RPMI7951 (cell line): ENCODE data around the gene ZNF254. TPM values are rescaled to one million over a fixed set of nuclear protein-coding genes. Genes with fewer than 3 reads are reported as not detected.
"Not testable (repeated sequence)": the region's sequence is repeated elsewhere in the genome, so short reads cannot be mapped to it uniquely, and the experiment has no call there.

Source experiments
- DNase-seq: peaks from one replicate; pipeline ENCODE4 v3.0.0-alpha.2; 2012; ENCODE audit warnings: low read depth
- total RNA-seq: library from RNA; depleted of rRNA; stranded (reverse); fragments of >200 nt; shearing (Covaris generic); gene quantifications from 2 replicates; pipeline ENCODE4 v1.2.3, GENCODE V29; 2014; rRNA removed

ZNF254 gene
- 11.4 and 12.5 TPM in 2 replicates for total RNA-seq

DNA sequence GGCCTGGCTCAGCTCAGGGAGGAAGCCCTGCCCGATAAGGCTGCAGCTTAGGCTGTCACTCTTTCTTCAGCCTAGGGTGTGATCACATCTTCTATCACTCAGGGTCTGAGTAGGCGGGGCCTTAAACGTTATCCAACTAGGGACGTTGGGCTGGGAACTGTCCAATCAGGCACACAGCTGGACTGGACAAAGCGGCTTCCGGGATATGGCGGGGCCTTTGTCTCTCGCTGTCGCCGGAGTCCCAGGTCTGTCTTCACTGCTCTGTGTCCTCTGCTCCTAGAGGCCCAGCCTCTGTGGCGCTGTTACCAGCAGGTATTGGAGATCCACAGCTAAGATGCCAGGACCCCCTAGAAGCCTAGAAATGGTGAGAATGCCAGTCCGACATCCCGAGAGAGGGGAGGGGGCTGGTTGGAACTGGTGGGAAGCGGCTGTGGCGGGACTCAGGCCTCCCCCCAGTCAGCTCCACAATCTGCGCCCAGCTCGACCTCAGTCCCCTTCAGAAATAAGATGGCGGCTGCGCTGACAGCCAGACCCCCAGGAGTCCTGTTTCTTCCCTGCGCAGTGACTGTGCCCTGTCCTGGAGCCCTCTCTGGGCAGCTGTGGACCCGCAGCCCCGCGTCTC is at the start of gene ZNF254:
Gene ZNF254 (plus strand): TSS at position 214 of the 622 bp plus-strand sequence. CDS start 121 bp downstream, at position 335.
- peak; percentile 97 for DNase-seq

- no peak for DNase-seq
These were observed 46.4 kb upstream of the ZNF254 start for GRCh38 chr19:24040621-24041020.

DNA sequence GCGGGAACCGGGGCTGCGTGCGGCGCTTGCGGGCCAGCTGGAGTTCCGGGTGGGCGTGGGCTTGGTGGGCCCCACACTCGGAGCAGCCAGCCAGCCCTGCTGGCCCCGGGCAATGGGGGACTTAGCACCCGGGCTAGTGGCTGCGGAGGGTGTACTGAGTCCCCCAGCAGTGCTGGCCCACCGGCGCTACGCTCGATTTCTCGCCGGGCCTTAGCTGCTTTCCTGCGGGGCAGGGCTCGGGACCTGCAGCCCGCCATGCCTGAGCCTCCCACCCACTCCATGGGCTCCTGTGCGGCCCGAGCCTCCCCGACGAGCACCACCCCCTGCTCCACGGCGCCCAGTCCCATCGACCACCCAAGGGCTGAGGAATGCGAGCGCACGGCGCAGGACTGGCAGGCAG is 45.7 kb upstream of the ZNF254 start:
- not testable (repeated sequence) for DNase-seq

DNA sequence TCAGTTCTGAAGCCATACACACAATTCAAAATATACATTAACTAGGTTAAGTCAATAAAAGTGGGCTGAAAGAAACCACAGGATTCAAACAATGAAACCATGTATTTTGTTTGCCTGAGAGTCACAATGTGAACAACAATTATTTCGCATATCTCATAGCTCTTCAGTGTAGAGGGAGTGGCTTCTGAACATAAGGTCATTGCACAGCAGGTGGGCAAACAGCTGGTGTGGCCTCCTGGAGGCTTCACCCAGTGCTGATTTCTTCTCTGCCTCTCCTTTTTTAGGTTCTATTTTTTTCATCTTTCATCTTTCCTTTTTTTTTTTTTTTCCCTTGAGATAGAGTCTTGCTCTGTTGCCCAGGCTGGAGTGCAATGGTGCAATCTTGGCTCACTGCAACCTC is 40.4 kb upstream of the ZNF254 start:
- DNase-seq, result no peak

DNA sequence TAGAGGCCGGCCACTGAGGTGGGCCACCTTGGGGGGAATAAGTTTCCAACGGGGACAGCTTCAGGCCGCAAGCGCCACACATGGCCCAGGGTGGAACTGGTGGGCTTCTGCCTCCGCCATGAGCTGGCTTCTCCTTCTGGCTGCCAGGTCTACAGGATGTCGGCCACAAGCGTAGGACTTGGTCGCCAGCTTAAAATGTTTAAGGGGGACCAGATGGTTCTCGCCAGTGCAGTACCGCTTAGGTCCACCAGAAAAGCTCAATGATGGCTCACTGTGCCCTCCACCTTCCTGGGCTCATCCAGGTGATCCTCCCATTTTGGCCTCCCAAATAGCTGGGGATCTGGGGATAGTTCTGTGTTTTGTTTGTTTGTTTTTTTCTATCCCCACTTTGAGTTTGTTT is 38.7 kb upstream of the ZNF254 start:
- no peak for DNase-seq

DNA sequence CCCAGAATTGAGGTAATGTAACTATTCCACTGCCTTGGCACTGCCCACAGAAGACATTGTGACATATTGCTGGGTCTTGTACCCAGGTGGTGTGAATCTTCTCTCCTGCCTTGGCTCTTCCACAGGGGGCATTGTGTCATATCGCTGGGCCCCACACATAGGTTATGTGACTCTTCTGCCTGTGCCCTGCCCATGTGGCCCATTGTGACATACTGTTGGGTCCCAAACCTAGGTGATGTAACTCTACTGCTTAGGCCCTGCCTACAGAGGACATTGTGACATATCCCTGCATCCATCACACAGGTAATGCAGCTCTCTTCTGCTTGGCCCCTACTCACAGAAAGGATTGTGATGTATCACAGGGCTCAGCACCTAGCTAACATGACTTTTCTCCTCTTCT is 37.5 kb upstream of the ZNF254 start:
- no peak for DNase-seq

GRCh38 chr19:24051516-24051915 is 35.5 kb upstream of the ZNF254 start:
- no peak for DNase-seq

DNA sequence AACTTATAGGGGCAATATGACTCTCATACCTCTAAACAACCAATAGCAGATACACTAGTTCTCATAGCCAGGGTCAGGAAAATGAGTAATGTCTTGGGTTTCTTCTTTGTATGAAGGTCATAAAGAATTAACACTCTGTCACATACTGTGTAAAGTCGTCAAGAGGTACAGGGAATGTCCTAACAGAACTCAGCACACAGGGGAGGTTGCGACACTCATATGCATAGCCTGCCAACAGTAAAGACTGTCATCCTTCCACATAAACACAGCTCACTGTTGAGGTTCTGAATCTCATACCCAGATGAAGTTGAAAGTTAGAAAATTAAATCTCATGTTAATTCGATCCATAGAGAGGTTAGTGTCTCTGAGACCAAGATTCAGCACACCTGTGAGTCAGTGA is 34.2 kb upstream of the ZNF254 start:
- DNase-seq, result no peak

DNA sequence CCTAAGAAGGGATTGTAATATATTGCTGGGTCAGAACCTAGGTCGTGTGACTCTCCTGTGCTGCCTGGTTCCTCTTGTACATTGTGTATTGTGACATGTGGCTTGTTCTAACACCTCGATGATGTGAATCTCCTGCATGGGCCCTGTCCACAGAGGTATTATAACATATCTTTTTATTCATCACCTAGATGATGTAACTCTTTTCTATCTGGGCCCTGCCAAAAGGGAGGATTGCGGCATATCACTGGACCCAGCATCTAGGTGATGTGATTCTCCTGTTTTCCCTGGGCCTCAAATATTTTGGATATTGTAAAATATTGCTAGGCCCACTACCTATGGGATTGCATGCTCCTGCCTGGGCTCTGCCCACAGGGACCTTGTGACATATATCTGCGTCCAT is 33.4 kb upstream of the ZNF254 start:
- no peak for DNase-seq

GRCh38 chr19:24054044-24054935 is 32.7 kb upstream of the ZNF254 start:
- DNase-seq, result peak; percentile 89

DNA sequence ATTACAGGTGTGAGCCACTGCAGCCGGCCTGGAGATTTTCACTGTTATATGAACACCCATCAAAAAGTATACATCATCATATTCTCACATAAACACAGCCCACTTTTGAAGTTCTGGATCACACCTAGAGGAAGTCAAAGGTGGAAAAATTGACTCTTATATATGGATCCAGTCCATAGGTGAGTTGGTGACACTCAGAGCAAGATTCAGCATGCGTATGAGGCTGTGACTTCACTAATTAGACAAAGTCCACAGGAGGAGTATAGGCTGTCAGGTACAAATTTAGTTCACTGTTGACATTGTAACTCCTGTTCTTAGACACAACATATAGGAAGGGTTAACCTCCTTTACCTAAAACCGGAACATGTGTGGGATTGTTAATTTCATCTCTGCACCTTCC is 31.4 kb upstream of the ZNF254 start:
- no peak for DNase-seq

DNA sequence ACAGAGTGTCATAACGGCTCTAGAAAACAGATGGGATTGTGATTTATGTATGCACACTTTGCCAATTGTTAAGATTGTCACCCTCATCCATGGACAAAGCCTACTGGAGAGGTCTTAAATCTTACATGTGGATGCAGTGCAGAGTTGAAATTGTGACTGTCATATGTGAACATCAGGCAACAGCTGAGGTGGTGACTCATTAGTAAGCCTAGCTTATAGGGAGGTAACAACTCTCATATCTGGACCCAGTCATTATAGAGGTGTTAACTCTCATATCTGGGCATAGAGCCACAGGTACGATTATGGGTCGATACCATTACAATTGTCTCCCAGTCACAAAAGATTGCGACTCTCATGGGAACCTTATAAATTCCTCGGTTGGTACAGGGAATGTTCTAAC is 29.8 kb upstream of the ZNF254 start:
- no peak for DNase-seq

DNA sequence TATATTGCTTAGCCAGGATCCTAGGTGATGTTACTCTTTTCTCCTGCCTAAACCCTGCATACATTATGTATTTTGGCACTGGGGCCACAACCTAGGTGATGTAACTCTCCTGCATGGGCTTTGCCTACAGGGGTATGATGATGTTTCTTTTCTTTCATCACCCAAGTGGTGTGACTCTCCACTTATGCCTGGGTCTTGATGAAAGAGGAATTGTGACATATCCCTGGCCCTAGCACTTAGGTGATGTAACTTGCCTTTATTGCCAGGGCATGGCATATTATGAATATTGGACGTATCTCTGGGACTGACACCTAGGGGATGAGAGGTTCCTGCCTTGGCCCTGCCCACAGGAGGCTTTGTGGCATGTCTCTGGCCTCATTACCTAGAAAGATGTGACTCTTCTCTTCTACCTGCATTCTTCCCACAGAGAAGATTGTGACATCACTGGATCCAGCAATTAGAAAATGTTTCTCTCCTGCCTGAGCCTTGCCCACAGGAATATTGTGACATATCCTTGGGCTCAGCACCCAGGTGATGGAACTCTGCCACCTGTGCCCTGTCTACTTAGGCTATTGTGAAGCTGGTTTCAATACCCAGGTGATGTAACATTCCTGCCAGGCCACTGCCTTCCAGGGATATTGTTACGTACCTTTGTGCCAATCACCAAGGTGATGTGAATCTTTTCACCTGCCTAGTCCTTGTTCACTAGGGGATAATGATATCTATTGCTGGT is 27.3 kb upstream of the ZNF254 start:
- no peak for DNase-seq

- no peak for DNase-seq
These were observed 26.2 kb upstream of the ZNF254 start for GRCh38 chr19:24060687-24061356.

GRCh38 chr19:24062190-24062589 is 24.8 kb upstream of the ZNF254 start:
- peak; percentile 13 for DNase-seq

- no peak for DNase-seq
These were observed 23.7 kb upstream of the ZNF254 start for GRCh38 chr19:24063295-24063694.

DNA sequence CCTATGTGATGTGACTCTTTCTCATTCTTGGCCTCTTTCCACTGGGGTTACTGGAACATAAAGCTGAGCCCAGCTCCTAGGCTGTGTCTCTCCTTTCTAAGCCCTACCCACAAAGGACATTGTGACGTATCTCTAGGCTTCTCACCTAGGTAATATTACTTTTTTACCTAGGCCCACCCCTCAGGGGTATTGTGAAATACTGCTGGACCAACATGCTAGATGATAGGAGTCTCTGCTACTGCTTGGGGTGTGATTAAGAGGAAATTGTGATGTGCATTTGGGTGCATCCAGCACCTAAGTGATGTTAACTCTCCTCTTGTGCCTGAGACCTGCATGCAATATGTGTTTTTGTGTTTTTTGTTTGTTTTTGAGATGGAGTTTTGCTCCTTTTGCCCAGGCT is 22.8 kb upstream of the ZNF254 start:
- DNase-seq, result no peak

DNA sequence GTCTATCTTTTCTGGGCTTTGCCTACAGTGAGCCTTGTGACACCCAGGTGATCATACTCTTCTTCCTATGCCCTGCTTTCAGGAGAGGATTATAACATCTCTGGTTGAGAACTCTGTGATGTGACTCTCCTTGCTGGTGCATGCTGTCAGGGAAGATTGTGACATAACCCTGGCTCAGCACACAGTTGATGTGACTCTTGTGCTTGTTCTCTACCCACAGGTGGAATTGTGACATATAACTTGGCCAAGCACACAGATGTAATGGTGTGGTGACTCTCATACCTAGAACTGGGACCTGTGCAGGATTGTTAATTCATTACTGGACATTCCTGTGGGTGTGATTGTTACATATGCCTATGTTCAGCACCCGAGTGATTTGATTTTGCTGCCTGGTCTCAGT is 21.7 kb upstream of the ZNF254 start:
- no peak for DNase-seq

- DNase-seq, result no peak
These were observed 21.0 kb upstream of the ZNF254 start for GRCh38 chr19:24065865-24066604.

DNA sequence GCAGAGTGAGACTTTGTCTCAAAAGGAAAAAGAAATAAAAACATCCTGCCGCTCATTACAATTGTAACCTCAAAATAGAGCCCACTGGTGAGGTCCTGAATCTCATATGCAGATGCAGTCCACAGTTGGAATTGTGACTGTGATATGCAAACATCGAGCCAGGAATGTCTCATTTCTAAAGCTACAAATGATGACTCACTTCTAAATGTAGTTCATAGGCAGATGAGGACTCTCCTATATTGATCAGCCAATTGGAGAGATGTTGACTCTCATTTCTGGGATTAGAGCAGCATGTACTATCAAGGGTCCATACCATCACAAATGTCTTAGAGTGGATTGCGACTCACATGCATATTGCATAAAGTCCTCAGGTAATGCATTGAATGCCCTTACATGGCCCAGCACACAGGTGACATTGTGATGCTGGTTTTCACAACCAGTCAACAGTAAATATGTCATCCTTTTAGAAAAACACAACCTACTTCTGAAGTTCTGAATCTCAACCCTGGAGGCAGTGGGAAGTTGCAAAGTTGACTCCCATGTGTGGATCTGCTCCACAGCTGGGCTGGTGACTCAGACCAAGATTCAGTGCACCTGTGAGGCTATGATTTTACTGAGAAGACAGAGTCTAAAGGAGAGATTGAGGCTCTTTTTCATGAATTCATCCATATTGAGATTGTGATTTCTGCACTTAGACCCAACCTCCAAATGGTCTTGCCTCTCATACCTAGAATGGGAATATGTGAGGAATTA is 16.9 kb upstream of the ZNF254 start:
- peak; percentile 22 for DNase-seq

DNA sequence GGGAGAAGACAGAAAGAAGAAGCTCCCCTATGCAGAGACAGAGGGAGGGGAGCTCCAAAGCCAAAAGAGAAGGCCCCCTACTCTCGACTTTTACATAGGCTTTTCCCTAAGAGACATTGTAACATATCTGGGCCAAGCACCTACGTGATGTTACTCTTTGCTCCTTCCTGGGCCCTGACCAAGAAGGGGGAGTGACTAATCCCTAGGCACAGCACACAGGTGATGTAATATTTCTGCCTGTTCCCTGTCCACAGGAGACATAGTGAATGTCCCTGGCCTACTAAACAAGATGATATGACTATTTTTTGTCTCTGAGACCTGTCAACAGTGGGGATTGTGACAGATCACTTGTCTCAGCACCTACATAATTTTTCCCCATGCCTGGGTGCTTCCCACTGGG is 15.9 kb upstream of the ZNF254 start:
- DNase-seq, result no peak
